Naive thymus-derived CD4-positive, alpha-beta T cell (primary cell): ENCODE results near the gene USP4. TPM values are rescaled to one million over a fixed set of nuclear protein-coding genes. Genes with fewer than 3 reads are reported as not detected.

Source experiments
- ATAC-seq: fragments of 150-1000 bp; cut with Tn5 transposase; 2 replicates; pipeline ENCODE4 v1.10.0; 2021; ENCODE audit warnings: mild to moderate bottlenecking, moderate library complexity
- CTCF ChIA-PET: fragments of 350-600 bp; sonication (Branson Sonifier 250); formaldehyde crosslinking; loops from one replicate; lab custom pipeline; 2021; ENCODE audit warnings: antibody characterized with exemption; lab: Charles Lee
- POLR2A ChIA-PET: fragments of 350-600 bp; sonication (Branson Sonifier 250); formaldehyde crosslinking; loops from one replicate; lab custom pipeline; 2021; ENCODE audit warnings: antibody characterized with exemption, inconsistent platforms; lab: Charles Lee
- DNase-seq, 9 donors: peaks; one replicate each; pipeline versions ENCODE4 v3.0.0 to v3.0.0-alpha.2; 2020 to 2022; ENCODE audit warnings: mixed read lengths in 1 of 9
- H3K27ac ChIP-seq: one replicate; pipeline ENCODE4 v1.7.0; 2013; ENCODE audit warnings: mild to moderate bottlenecking, low read depth, low read length, moderate library complexity
- H3K27me3 ChIP-seq, 2 donors: one replicate each; pipeline ENCODE4 v1.7.0; 2013; ENCODE audit warnings: low read length in 2 of 2, mild to moderate bottlenecking in 2 of 2, moderate library complexity in 2 of 2; ENCODE audit not compliant: control insufficient read depth in 2 of 2, insufficient read depth in 2 of 2
- H3K36me3 ChIP-seq, 3 experiments: 1 replicate in 2 of 3; 2 replicates in 1 of 3; pipeline ENCODE4 v1.7.0; 2013; ENCODE audit warnings: low read length in 3 of 3, mild to moderate bottlenecking in 3 of 3, moderate library complexity in 1 of 3; ENCODE audit not compliant: insufficient read depth in 3 of 3, control insufficient read depth in 2 of 3
- H3K4me1 ChIP-seq, 2 donors: one replicate each; pipeline ENCODE4 v1.7.0; 2013; ENCODE audit warnings: low read length in 2 of 2, mild to moderate bottlenecking in 2 of 2, moderate library complexity in 1 of 2; ENCODE audit not compliant: control insufficient read depth in 2 of 2, insufficient read depth in 2 of 2
- H3K4me3 ChIP-seq: 2 replicates; pipeline ENCODE4 v1.7.0; 2013; ENCODE audit warnings: mild to moderate bottlenecking, low read length
- H3K9me3 ChIP-seq, 3 experiments: 1 replicate in 2 of 3; 2 replicates in 1 of 3; pipeline ENCODE4 v1.7.0; 2013; ENCODE audit warnings: low read length in 3 of 3; ENCODE audit not compliant: control insufficient read depth in 2 of 3
- H3K27ac Mint-ChIP-seq, 9 donors: one replicate each; pipeline ENCODE4 v1.8.0; 2020 to 2022; ENCODE audit warnings: mixed read lengths in 9 of 9, mild to moderate bottlenecking in 8 of 9, moderate library complexity in 5 of 9, inconsistent platforms in 2 of 9
- H3K27me3 Mint-ChIP-seq, 5 donors: one replicate each; pipeline ENCODE4 v1.8.0; 2021 to 2022; ENCODE audit warnings: mixed read lengths in 5 of 5, mild to moderate bottlenecking in 1 of 5
- H3K36me3 Mint-ChIP-seq, 5 donors: one replicate each; pipeline ENCODE4 v1.8.0; 2020 to 2022; ENCODE audit warnings: mixed read lengths in 5 of 5, mild to moderate bottlenecking in 3 of 5, inconsistent platforms in 1 of 5
- H3K4me1 Mint-ChIP-seq, 7 donors: one replicate each; pipeline ENCODE4 v1.8.0; 2020 to 2022; ENCODE audit warnings: mixed read lengths in 7 of 7, mild to moderate bottlenecking in 3 of 7, inconsistent platforms in 1 of 7
- H3K4me3 Mint-ChIP-seq, 10 donors: one replicate each; pipeline ENCODE4 v1.8.0; 2020 to 2022; ENCODE audit warnings: mild to moderate bottlenecking in 10 of 10, mixed read lengths in 10 of 10, moderate library complexity in 6 of 10, inconsistent platforms in 2 of 10
- H3K9me3 Mint-ChIP-seq, 11 donors: one replicate each; pipeline ENCODE4 v1.8.0; 2020 to 2022; ENCODE audit warnings: mixed read lengths in 11 of 11, mild to moderate bottlenecking in 4 of 11, inconsistent platforms in 1 of 11, moderate library complexity in 1 of 11
- intact Hi-C, 2 donors: fragments of 100-400 bp; cut with micrococcal nuclease; formaldehyde crosslinking; loops; one replicate each; pipeline ENCODE4 v1.15.1; 2023
- polyA plus RNA-seq, 2 donors: library from polyadenylated mRNA; unstranded; fragments of 300-500 nt; fragmentation: Illumina TruSeq; gene quantifications; one replicate each; pipeline ENCODE4 v1.2.3, GENCODE V29; 2021
- total RNA-seq, 6 experiments: library from RNA in 5 of 6; stranded (reverse) in 5 of 6; gene quantifications; 1 replicate in 5 of 6; 2 replicates in 1 of 6; pipeline ENCODE4 v1.2.3 and lab custom pipeline; 2021 to 2026

USP4 gene
- total and polyA plus RNA-seq, 7 experiments from 2014 or later = 54.6 to 135 (median 100) TPM

- Mint-ChIP-seq H3K4me3 (no peak overlapping the region), H3K27me3 (no peaks in the 10 kb centered on the region), H3K9me3 (peaks cover 0 to 3% (median 0%) of the 10 kb centered on the region in 11 donors), H3K4me1 (peaks cover 0 to 19% (median under 1%) of the 10 kb centered on the region in 7 donors), H3K36me3 (peaks cover 4 to 43% (median 23%) of the 10 kb centered on the region in 5 donors), H3K27ac (peak overlapping the region in 3 of 9 donors; percentile 4 to 84 (median 72))
- peak overlapping the region; percentile 6 for H3K27ac ChIP-seq
- no peaks in the 10 kb centered on the region for H3K4me1 ChIP-seq
- no peaks in the 10 kb centered on the region for H3K27me3 ChIP-seq
- H3K36me3 ChIP-seq = peaks cover 26 to 82% (median 26%) of the 10 kb centered on the region in 3 experiments
- CTCF ChIA-PET = no interaction called here
- H3K9me3 ChIP-seq = no peaks in the 10 kb centered on the region
- DNase-seq = no peak
- no peak overlapping the region for H3K4me3 ChIP-seq
- POLR2A ChIA-PET = no interaction called here
- ATAC-seq = no peak
- intact Hi-C loops = no loop called here
Measured at GRCh38 chr3:49300595-49300994, 39.3 kb downstream of the USP4 start.

GRCh38 chr3:49298511-49298910 lies 41.3 kb downstream of the USP4 start:
- H3K27me3 Mint-ChIP-seq = no peaks in the 10 kb centered on the region
- Histone ChIP-seq H3K27me3 (no peaks in the 10 kb centered on the region), H3K9me3 (no peaks in the 10 kb centered on the region), H3K4me3 (no peak overlapping the region), H3K4me1 (no peaks in the 10 kb centered on the region), H3K27ac (no peak overlapping the region), H3K36me3 (peaks cover 30 to 84% (median 34%) of the 10 kb centered on the region in 3 experiments)
- H3K27ac Mint-ChIP-seq = peak overlapping the region in 2 of 9 donors; percentile 14 to 64
- intact Hi-C loops = no loop called here
- DNase-seq (no peak), ATAC-seq (no peak)
- no peak overlapping the region for H3K4me3 Mint-ChIP-seq
- peaks cover 0 to 18% (median 3%) of the 10 kb centered on the region in 7 donors for H3K4me1 Mint-ChIP-seq
- CTCF ChIA-PET = interaction anchor here (3.3 kb wide), 1 partner anchor 152 kb away, joined by 14 read pairs; no protein-coding TSS in a partner anchor
- POLR2A ChIA-PET = interaction anchor here (0.6 kb wide), 1 partner anchor 78 kb away, joined by 4 read pairs; no protein-coding TSS in a partner anchor
- H3K36me3 Mint-ChIP-seq = peaks cover 0 to 51% (median 27%) of the 10 kb centered on the region in 5 donors
- peaks cover 0 to 3% (median 0%) of the 10 kb centered on the region in 11 donors for H3K9me3 Mint-ChIP-seq

- Histone ChIP-seq H3K9me3 (no peaks in the 10 kb centered on the region), H3K4me1 (no peaks in the 10 kb centered on the region), H3K36me3 (peaks cover 30 to 87% (median 41%) of the 10 kb centered on the region in 3 experiments), H3K4me3 (no peak overlapping the region), H3K27ac (no peak overlapping the region), H3K27me3 (no peaks in the 10 kb centered on the region)
- DNase-seq (no peak), ATAC-seq (no peak)
- H3K36me3 Mint-ChIP-seq = peaks cover 0 to 50% (median 31%) of the 10 kb centered on the region in 5 donors
- no peak overlapping the region for H3K4me3 Mint-ChIP-seq
- ChIA-PET CTCF (interaction anchor here (0.6 to 3.3 kb wide), 4 partner anchors 30 to 156 kb away, joined by 3 to 14 read pairs (median 5); no protein-coding TSS in a partner anchor), POLR2A (interaction anchor here (1.8 kb wide), 1 partner anchor 43 kb away, joined by 4 read pairs; the partner anchor contains the start of gene USP4)
- intact Hi-C loops = no loop called here
- peak overlapping the region in 8 of 9 donors; percentile 3 to 83 (median 36) for H3K27ac Mint-ChIP-seq
- no peaks in the 10 kb centered on the region for H3K27me3 Mint-ChIP-seq
- H3K9me3 Mint-ChIP-seq = peaks cover 0 to 3% (median 0%) of the 10 kb centered on the region in 11 donors
- peaks cover 0 to 7% (median 3%) of the 10 kb centered on the region in 7 donors for H3K4me1 Mint-ChIP-seq
Measured at GRCh38 chr3:49296781-49297411, 43.0 kb downstream of the USP4 start.

- H3K36me3 ChIP-seq = peaks cover 27 to 86% (median 37%) of the 10 kb centered on the region in 3 experiments
- no peaks in the 10 kb centered on the region for H3K9me3 ChIP-seq
- peak in 7 of 9 donors; percentile 32 to 53 (median 48) for DNase-seq
- ChIA-PET POLR2A (interaction anchor here (1.8 kb wide), 1 partner anchor 45 kb away, joined by 4 read pairs; the partner anchor contains the start of gene USP4), CTCF (interaction anchor here (0.8 to 3.3 kb wide), 2 partner anchors 154 to 155 kb away, joined by 3 to 14 read pairs; no protein-coding TSS in a partner anchor)
- peaks cover 0 to 7% (median 3%) of the 10 kb centered on the region in 7 donors for H3K4me1 Mint-ChIP-seq
- ATAC-seq = peak; percentile 80
- H3K4me1 ChIP-seq = no peaks in the 10 kb centered on the region
- H3K27me3 ChIP-seq = no peaks in the 10 kb centered on the region
- intact Hi-C loops = loop anchor here (1.0 kb wide), 3 partner anchors 45 to 154 kb away; partner anchors contain the start of genes KLHDC8B (in 1 of the 2) and USP4 (in 1 of the 2)
- H3K4me3 ChIP-seq = no peak overlapping the region
- H3K27me3 Mint-ChIP-seq = no peaks in the 10 kb centered on the region
- H3K27ac Mint-ChIP-seq = peak overlapping the region; percentile 16 to 84 (median 42)
- H3K9me3 Mint-ChIP-seq = peaks cover 0 to 3% (median 0%) of the 10 kb centered on the region in 11 donors
- H3K36me3 Mint-ChIP-seq = peaks cover 0 to 49% (median 31%) of the 10 kb centered on the region in 5 donors
- H3K27ac ChIP-seq = no peak overlapping the region
- H3K4me3 Mint-ChIP-seq = peak overlapping the region in 1 of 10 donors; percentile 19
Measured at GRCh38 chr3:49295489-49296058, 44.3 kb downstream of the USP4 start.

- peaks cover 32 to 86% (median 36%) of the 10 kb centered on the region in 3 experiments for H3K36me3 ChIP-seq
- ATAC-seq = no peak
- DNase-seq = no peak
- Mint-ChIP-seq H3K4me3 (no peak overlapping the region), H3K27me3 (no peaks in the 10 kb centered on the region), H3K9me3 (peaks cover 0 to 3% (median 0%) of the 10 kb centered on the region in 11 donors), H3K27ac (peak overlapping the region in 1 of 9 donors; percentile 16), H3K4me1 (peaks cover 0 to 7% (median 3%) of the 10 kb centered on the region in 7 donors), H3K36me3 (peaks cover 0 to 41% (median 26%) of the 10 kb centered on the region in 5 donors)
- no peak overlapping the region for H3K27ac ChIP-seq
- no peaks in the 10 kb centered on the region for H3K27me3 ChIP-seq
- intact Hi-C loops = no loop called here
- H3K9me3 ChIP-seq = no peaks in the 10 kb centered on the region
- POLR2A ChIA-PET = interaction anchor here (1.5 kb wide), 1 partner anchor 46 kb away, joined by 4 read pairs; the partner anchor contains the start of gene USP4
- no peaks in the 10 kb centered on the region for H3K4me1 ChIP-seq
- CTCF ChIA-PET = no interaction called here
- no peak overlapping the region for H3K4me3 ChIP-seq
Measured at GRCh38 chr3:49294343-49294742, 45.5 kb downstream of the USP4 start.

GRCh38 chr3:49283997-49284396 lies 55.9 kb downstream of the USP4 start:
- no peak for ATAC-seq
- intact Hi-C loops = no loop called here
- Mint-ChIP-seq H3K4me3 (no peak overlapping the region), H3K27me3 (no peaks in the 10 kb centered on the region), H3K4me1 (peaks cover 0 to 3% (median 0%) of the 10 kb centered on the region in 7 donors), H3K27ac (peak overlapping the region in 4 of 9 donors; percentile 8 to 54 (median 10)), H3K9me3 (no peaks in the 10 kb centered on the region), H3K36me3 (peaks cover 14 to 52% (median 40%) of the 10 kb centered on the region in 5 donors)
- no peak for DNase-seq
- ChIA-PET CTCF (no interaction called here), POLR2A (no interaction called here)
- no peak overlapping the region for H3K27ac ChIP-seq
- H3K4me3 ChIP-seq = no peak overlapping the region
- H3K4me1 ChIP-seq = no peaks in the 10 kb centered on the region
- H3K9me3 ChIP-seq = no peaks in the 10 kb centered on the region
- H3K27me3 ChIP-seq = no peaks in the 10 kb centered on the region
- H3K36me3 ChIP-seq = peaks cover 34 to 73% (median 39%) of the 10 kb centered on the region in 3 experiments
